ENCODE results near the gene FAH. TPM values are rescaled to one million over a fixed set of nuclear protein-coding genes. Genes with fewer than 3 reads are reported as not detected.

The FAH gene
- 10 to 100 TPM; 16.0 to 39.8 TPM for total RNA-seq

- intact Hi-C loops (cut with DNase I): loop anchor here (10.0 kb wide), 1 partner anchor 88 kb away; no protein-coding TSS in a partner anchor
- DNase-seq: peak; percentile 51
- H3K9me3 ChIP-seq: no peaks in the 10 kb centered on the region
- peak within 1 kb of the TSS; percentile 63 to 67 for H3K9ac ChIP-seq (ENCODE audit: low read depth in 2 of 2, low read length in 2 of 2)
- peak within 1 kb of the TSS; percentile 60 for H3K27ac ChIP-seq
- no peaks in the 10 kb centered on the region for H3K36me3 ChIP-seq
- no peaks in the 10 kb centered on the region for H3K4me1 ChIP-seq
- H3K27me3 ChIP-seq: no peaks in the 10 kb centered on the region
- H3K4me3 ChIP-seq: peak within 1 kb of the TSS; percentile 59
- TF ChIP-seq CTCF (IDR thresholded peaks at IDR 0.05): no peak
These were observed at the start of gene FAH for GRCh38 chr15:80152896-80153876. Gene FAH (plus strand): TSS chr15:80152999. CDS start chr15:80153055, 56 bp downstream.

GRCh38 chr15:80105193-80105592 is 47.6 kb upstream of the FAH start:
- no peaks in the 10 kb centered on the region for H3K36me3 ChIP-seq
- peaks cover 8% of the 10 kb centered on the region for H3K4me1 ChIP-seq
- DNase-seq: no peak
- H3K4me3 ChIP-seq: no peak overlapping the region
- H3K27ac ChIP-seq: no peak overlapping the region
- H3K27me3 ChIP-seq: no peaks in the 10 kb centered on the region
- no peaks in the 10 kb centered on the region for H3K9me3 ChIP-seq
- intact Hi-C loops (cut with DNase I): no loop called here
- H3K9ac ChIP-seq (ENCODE audit: low read depth in 2 of 2, low read length in 2 of 2): no peak overlapping the region
- TF ChIP-seq CTCF (IDR thresholded peaks at IDR 0.05): no peak

- no peaks in the 10 kb centered on the region for H3K27me3 ChIP-seq
- H3K36me3 ChIP-seq: no peaks in the 10 kb centered on the region
- no peak for TF ChIP-seq CTCF (IDR thresholded peaks at IDR 0.05)
- H3K9ac ChIP-seq (ENCODE audit: low read depth in 2 of 2, low read length in 2 of 2): no peak overlapping the region
- H3K9me3 ChIP-seq: no peaks in the 10 kb centered on the region
- intact Hi-C loops (cut with DNase I): no loop called here
- H3K4me3 ChIP-seq: no peak overlapping the region
- DNase-seq: no peak
- H3K27ac ChIP-seq: no peak overlapping the region
- H3K4me1 ChIP-seq: peaks cover 8% of the 10 kb centered on the region
These were observed 47.2 kb upstream of the FAH start for GRCh38 chr15:80105595-80105994.

GRCh38 chr15:80106051-80106450 is 46.7 kb upstream of the FAH start:
- no peaks in the 10 kb centered on the region for H3K36me3 ChIP-seq
- no peaks in the 10 kb centered on the region for H3K9me3 ChIP-seq
- H3K27me3 ChIP-seq: no peaks in the 10 kb centered on the region
- no peak for DNase-seq
- no peak for TF ChIP-seq CTCF (IDR thresholded peaks at IDR 0.05)
- peaks cover 8% of the 10 kb centered on the region for H3K4me1 ChIP-seq
- H3K4me3 ChIP-seq: no peak overlapping the region
- no peak overlapping the region for H3K27ac ChIP-seq
- intact Hi-C loops (cut with DNase I): no loop called here
- no peak overlapping the region for H3K9ac ChIP-seq (ENCODE audit: low read depth in 2 of 2, low read length in 2 of 2)

GRCh38 chr15:80107204-80107603 is 45.6 kb upstream of the FAH start:
- no peak for DNase-seq
- Histone ChIP-seq H3K9me3 (no peaks in the 10 kb centered on the region), H3K4me3 (no peak overlapping the region), H3K4me1 (peaks cover 8% of the 10 kb centered on the region), H3K27me3 (no peaks in the 10 kb centered on the region), H3K9ac (ENCODE audit: low read depth in 2 of 2, low read length in 2 of 2) (peak overlapping the region in 1 of 2 donors; percentile 8), H3K27ac (no peak overlapping the region), H3K36me3 (no peaks in the 10 kb centered on the region)
- no peak for TF ChIP-seq CTCF (IDR thresholded peaks at IDR 0.05)
- intact Hi-C loops (cut with DNase I): no loop called here

Measured in colonic mucosa (tissue), 4 donors.